HepG2 (cell line): ENCODE results near the gene RINL. TPM values are rescaled to one million over a fixed set of nuclear protein-coding genes. Genes with fewer than 3 reads are reported as not detected.

Source experiments
- ATAC-seq: fragments of 200-7000 bp; cut with Tn5 transposase; 3 replicates; pipeline ENCODE4 v1.9.1; 2020; ENCODE audit warnings: mild to moderate bottlenecking, moderate library complexity
- BruUV-seq: library from RNA; stranded (reverse); fragments of 400-500 nt; replicated peaks from 2 replicates; lab custom pipeline; 2021; lab: Mats Ljungman, UMichigan
- CTCF ChIA-PET: fragments of 300-600 bp; formaldehyde crosslinking; extraction: SDS; loops from one replicate; lab custom pipeline; 2021; ENCODE audit warnings: low total read pairs, inconsistent platforms, low intra/inter-chr PET ratio; lab: Yijun Ruan, JAX
- POLR2A ChIA-PET: fragments of 350-600 bp; sonication (Branson Sonifier 250); formaldehyde crosslinking; loops from one replicate; lab custom pipeline; 2020; ENCODE audit warnings: antibody characterized with exemption, inconsistent platforms; lab: Yijun Ruan, JAX
- DNase-seq: peaks from one replicate; pipeline ENCODE4 v3.0.0-alpha.2; 2015; ENCODE audit warnings: low spot score
- FAIRE-seq: peaks from 3 replicates; lab custom pipeline; 2011; peaks lifted over from hg19 to GRCh38; lab: Jason Lieb, UNC
- H2AFZ ChIP-seq: one replicate; pipeline ENCODE4 v1.6.1; 2011; ENCODE audit warnings: low read length, inconsistent platforms
- H3K27ac ChIP-seq: fragments of 300-600 bp; 3 replicates; pipeline ENCODE4 v1.8.0; 2011; ENCODE audit warnings: mixed run types, mild to moderate bottlenecking, mixed read lengths, low read length, inconsistent platforms; ENCODE audit not compliant: insufficient read depth; ENCODE audit errors: extremely low read length
- H3K27me3 ChIP-seq, 2 experiments: fragments of 200-600 bp in 1 of 2; 2 replicates in 1 of 2; 3 replicates in 1 of 2; pipeline versions ENCODE4 v1.6.0 to v1.8.0; 2011; ENCODE audit warnings: low read length in 2 of 2, mild to moderate bottlenecking in 2 of 2, moderate library complexity in 2 of 2, inconsistent platforms in 1 of 2; ENCODE audit not compliant: insufficient read depth in 2 of 2, control insufficient read depth in 1 of 2
- H3K36me3 ChIP-seq, 2 experiments: fragments of 200-600 bp in 1 of 2; replicated peaks in 1 of 2; 2 replicates in 1 of 2; 3 replicates in 1 of 2; pipeline versions ENCODE4 v1.5.1 to v1.8.0; 2011; ENCODE audit warnings: low read length in 2 of 2, inconsistent platforms in 1 of 2; ENCODE audit not compliant: insufficient read depth in 2 of 2, control insufficient read depth in 1 of 2
- H3K4me1 ChIP-seq: 2 replicates; pipeline ENCODE4 v1.5.1; 2012; ENCODE audit warnings: low read length, inconsistent platforms; ENCODE audit not compliant: insufficient read depth
- H3K4me2 ChIP-seq: 2 replicates; pipeline ENCODE4 v1.6.0; 2011; ENCODE audit warnings: low read depth, low read length, inconsistent platforms
- H3K4me3 ChIP-seq, 3 experiments: fragments of 200-600 bp in 1 of 3; sonication (generic), shearing (Covaris generic) in 1 of 3; replicated peaks in 1 of 3; 2 replicates each; pipeline ENCODE4 v1.5.1; 2011 to 2016; ENCODE audit warnings: low read length in 3 of 3, inconsistent platforms in 2 of 3, low read depth in 2 of 3, mild to moderate bottlenecking in 2 of 3, control low read depth in 1 of 3, mixed read lengths in 1 of 3; ENCODE audit not compliant: insufficient read depth in 1 of 3
- H3K79me2 ChIP-seq: one replicate; pipeline ENCODE4 v1.6.1; 2011; ENCODE audit warnings: low read length, inconsistent platforms; ENCODE audit not compliant: insufficient read depth
- H3K9ac ChIP-seq: 2 replicates; pipeline ENCODE4 v1.6.0; 2011; ENCODE audit warnings: mild to moderate bottlenecking, low read depth, low read length, inconsistent platforms; ENCODE audit not compliant: insufficient read depth
- H3K9me3 ChIP-seq: 2 replicates; pipeline ENCODE4 v1.5.1; 2012; ENCODE audit warnings: mild to moderate bottlenecking, low read length
- H4K20me1 ChIP-seq: 2 replicates; pipeline ENCODE4 v1.6.0; 2011; ENCODE audit warnings: inconsistent platforms, mild to moderate bottlenecking, low read length, moderate library complexity; ENCODE audit not compliant: insufficient read depth
- ASH2L ChIP-seq: fragments of 300-600, 200-600 bp; sonication (generic); IDR thresholded peaks from 2 replicates; pipeline ENCODE4 v1.7.0; 2017; ENCODE audit warnings: low read depth, mild to moderate bottlenecking, moderate library complexity, mixed read lengths, low read length; ENCODE audit not compliant: insufficient read length
- FOSL2 ChIP-seq: sonication (generic); formaldehyde crosslinking; IDR thresholded peaks from 2 replicates; pipeline ENCODE4 v1.4.0; 2020; ENCODE audit warnings: missing genetic modification reagents
- FOXA1 ChIP-seq, 2 experiments: fragments of 450-650 bp in 1 of 2; sonication (generic) in 1 of 2; formaldehyde crosslinking in 1 of 2; IDR thresholded peaks; 2 replicates each; pipeline versions ENCODE4 v1.4.0 to v1.6.1; 2016 to 2020; ENCODE audit warnings: missing genetic modification reagents in 1 of 2
- KAT7 ChIP-seq: IDR thresholded peaks from 2 replicates; pipeline ENCODE4 v1.6.1; 2018; ENCODE audit warnings: borderline replicate concordance, missing compliant biosample characterization
- MTA1 ChIP-seq: sonication (generic); formaldehyde crosslinking; IDR thresholded peaks from 2 replicates; pipeline ENCODE4 v1.4.0; 2020; ENCODE audit warnings: missing genetic modification reagents, mild to moderate bottlenecking, borderline replicate concordance
- NRL ChIP-seq: sonication (generic); formaldehyde crosslinking; IDR thresholded peaks from 2 replicates; pipeline ENCODE4 v1.5.0; 2020; ENCODE audit warnings: missing genetic modification reagents, mild to moderate bottlenecking, moderate library complexity, borderline replicate concordance
- ZNF274 ChIP-seq: sonication (generic); formaldehyde crosslinking; IDR thresholded peaks from 2 replicates; pipeline ENCODE4 v1.5.1; 2020; ENCODE audit warnings: mild to moderate bottlenecking, missing genetic modification reagents
- WGBS: methylation state at CpG from one replicate; pipeline ENCODE4 v1.1.6; 2017; ENCODE audit warnings: low lambda C conversion rate; 5-methylcytosine and 5-hydroxymethylcytosine counted together
- in situ Hi-C: cut with HindIII; loops from 2 replicates; pipeline ENCODE4 v1.10.0; 2017; ENCODE audit warnings: low pct_unique_long_range_greater_than_20kb; ENCODE audit not compliant: extremely low pct_ligation_motif_present
- intact Hi-C: fragments of 100-400 bp; cut with micrococcal nuclease; formaldehyde crosslinking; loops from one replicate; pipeline ENCODE4 v1.10.0; 2022; ENCODE audit not compliant: unreplicated experiment
- polyA plus RNA-seq, 8 experiments: library from polyadenylated mRNA; depleted of rRNA in 3 of 8; stranded (reverse) in 7 of 8; unstranded in 1 of 8; fragments of >200 nt; fragmentation: Illumina TruSeq in 4 of 8; extraction: Trizol in 4 of 8; gene quantifications; 2 replicates each; pipeline versions ENCODE4 v1.2.1 to v1.2.3, GENCODE V29; 2011 to 2016; ENCODE audit warnings: low read depth in 4 of 8, missing spikeins in 1 of 8, mixed read lengths in 1 of 8; ENCODE audit not compliant: insufficient read depth in 1 of 8
- total RNA-seq, 5 experiments: library from RNA; depleted of rRNA; stranded (reverse); fragments of >200 nt; fragmentation: Illumina TruSeq; extraction: Trizol; gene quantifications; 2 replicates each; pipeline ENCODE4 v1.2.3, GENCODE V29; 2016; ENCODE audit warnings: low read depth in 1 of 5
- TF ChIP-seq, protein P1 (sequence below): sonication (generic); formaldehyde crosslinking; IDR thresholded peaks from 2 replicates; pipeline ENCODE4 v1.4.0; 2020; ENCODE audit warnings: mild to moderate bottlenecking, missing genetic modification reagents
- TF ChIP-seq, protein P2 (sequence below): IDR thresholded peaks from 2 replicates; pipeline ENCODE4 v1.6.1; 2016
- TF ChIP-seq, protein P3 (sequence below): IDR thresholded peaks from 2 replicates; pipeline ENCODE4 v1.6.1; 2012; ENCODE audit warnings: low read depth, low read length, improper control_type of control experiment
- TF ChIP-seq, protein P4 (sequence below): sonication (generic); formaldehyde crosslinking; IDR thresholded peaks from 2 replicates; pipeline ENCODE4 v1.5.1; 2020; ENCODE audit warnings: missing genetic modification reagents, mild to moderate bottlenecking, borderline replicate concordance
- TF ChIP-seq, protein P5 (sequence below): IDR thresholded peaks from 2 replicates; pipeline ENCODE4 v1.4.0; 2020; ENCODE audit warnings: mild to moderate bottlenecking, missing genetic modification reagents

Gene RINL
- total and polyA plus RNA-seq, 2 of the 13 experiments (the other 11 are each of a cell fraction or from before 2014, with no cell fraction given) = 11.4 to 18.0 TPM

DNA sequence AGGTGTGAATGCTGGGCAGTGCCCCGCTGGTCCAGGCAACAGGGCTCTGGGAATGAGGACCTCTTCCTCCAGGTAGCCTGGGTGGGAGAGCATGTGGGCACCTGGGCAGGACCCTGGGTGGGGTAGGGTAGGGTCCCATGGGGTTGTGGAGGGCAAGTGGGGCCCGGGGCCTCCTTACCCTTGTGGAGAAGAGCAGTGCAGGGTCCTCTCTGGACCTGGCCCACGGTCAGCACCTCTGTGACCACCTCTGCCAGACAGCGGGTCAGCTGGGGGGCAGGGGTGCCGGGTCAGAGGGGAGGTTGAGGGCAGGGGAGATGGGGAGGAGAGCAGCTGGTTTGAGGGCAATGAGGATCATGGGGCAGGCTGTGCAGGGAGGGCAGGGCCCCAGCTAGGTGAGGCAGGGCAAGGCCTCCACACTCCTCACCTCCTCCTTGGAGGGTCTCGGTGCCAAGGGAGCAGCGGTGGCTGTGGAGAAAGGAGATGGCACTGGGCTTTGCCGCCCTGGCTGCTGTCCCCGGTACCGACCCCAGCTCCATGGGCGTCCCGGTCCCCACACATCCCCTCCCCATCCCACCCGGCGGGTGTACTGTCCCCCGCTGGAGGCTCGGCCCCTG lies 33.4 kb upstream of the RINL start:
- WGBS = 57% methylated on average over 5 of the region's 16 CpGs
- in situ Hi-C loops (loop anchor here (25.0 kb wide), 1 partner anchor 174 kb away; the partner anchor contains the start of gene CAPN12), intact Hi-C loops (no loop called here)
- no peak overlapping the region for H3K9ac ChIP-seq
- H3K9me3 ChIP-seq = no peaks in the 10 kb centered on the region
- H3K27me3 ChIP-seq = no peaks in the 10 kb centered on the region
- ChIA-PET CTCF (no interaction called here), POLR2A (no interaction called here)
- DNase-seq (no peak), ATAC-seq (peak; percentile 19), FAIRE-seq (no peak)
- H2AFZ ChIP-seq = no peak overlapping the region
- no peaks in the 10 kb centered on the region for H3K36me3 ChIP-seq
- H3K4me1 ChIP-seq = no peaks in the 10 kb centered on the region
- H3K27ac ChIP-seq = no peak overlapping the region
- no peaks in the 10 kb centered on the region for H4K20me1 ChIP-seq
- no peak overlapping the region for H3K4me2 ChIP-seq
- H3K4me3 ChIP-seq = no peak overlapping the region
- no peaks in the 10 kb centered on the region for H3K79me2 ChIP-seq
- BruUV-seq = no TSS peak
- TF ChIP-seq, protein P1, sequence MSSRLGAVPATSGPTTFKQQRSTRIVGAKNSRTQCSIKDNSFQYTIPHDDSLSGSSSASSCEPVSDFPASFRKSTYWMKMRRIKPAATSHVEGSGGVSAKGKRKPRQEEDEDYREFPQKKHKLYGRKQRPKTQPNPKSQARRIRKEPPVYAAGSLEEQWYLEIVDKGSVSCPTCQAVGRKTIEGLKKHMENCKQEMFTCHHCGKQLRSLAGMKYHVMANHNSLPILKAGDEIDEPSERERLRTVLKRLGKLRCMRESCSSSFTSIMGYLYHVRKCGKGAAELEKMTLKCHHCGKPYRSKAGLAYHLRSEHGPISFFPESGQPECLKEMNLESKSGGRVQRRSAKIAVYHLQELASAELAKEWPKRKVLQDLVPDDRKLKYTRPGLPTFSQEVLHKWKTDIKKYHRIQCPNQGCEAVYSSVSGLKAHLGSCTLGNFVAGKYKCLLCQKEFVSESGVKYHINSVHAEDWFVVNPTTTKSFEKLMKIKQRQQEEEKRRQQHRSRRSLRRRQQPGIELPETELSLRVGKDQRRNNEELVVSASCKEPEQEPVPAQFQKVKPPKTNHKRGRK (CRISPR knock-in tag) = no peak
- TF ChIP-seq MTA1 = no peak
- TF ChIP-seq, protein P2, sequence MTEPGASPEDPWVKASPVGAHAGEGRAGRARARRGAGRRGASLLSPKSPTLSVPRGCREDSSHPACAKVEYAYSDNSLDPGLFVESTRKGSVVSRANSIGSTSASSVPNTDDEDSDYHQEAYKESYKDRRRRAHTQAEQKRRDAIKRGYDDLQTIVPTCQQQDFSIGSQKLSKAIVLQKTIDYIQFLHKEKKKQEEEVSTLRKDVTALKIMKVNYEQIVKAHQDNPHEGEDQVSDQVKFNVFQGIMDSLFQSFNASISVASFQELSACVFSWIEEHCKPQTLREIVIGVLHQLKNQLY = no peak
- TF ChIP-seq FOSL2 = no peak
- TF ChIP-seq, protein P3, sequence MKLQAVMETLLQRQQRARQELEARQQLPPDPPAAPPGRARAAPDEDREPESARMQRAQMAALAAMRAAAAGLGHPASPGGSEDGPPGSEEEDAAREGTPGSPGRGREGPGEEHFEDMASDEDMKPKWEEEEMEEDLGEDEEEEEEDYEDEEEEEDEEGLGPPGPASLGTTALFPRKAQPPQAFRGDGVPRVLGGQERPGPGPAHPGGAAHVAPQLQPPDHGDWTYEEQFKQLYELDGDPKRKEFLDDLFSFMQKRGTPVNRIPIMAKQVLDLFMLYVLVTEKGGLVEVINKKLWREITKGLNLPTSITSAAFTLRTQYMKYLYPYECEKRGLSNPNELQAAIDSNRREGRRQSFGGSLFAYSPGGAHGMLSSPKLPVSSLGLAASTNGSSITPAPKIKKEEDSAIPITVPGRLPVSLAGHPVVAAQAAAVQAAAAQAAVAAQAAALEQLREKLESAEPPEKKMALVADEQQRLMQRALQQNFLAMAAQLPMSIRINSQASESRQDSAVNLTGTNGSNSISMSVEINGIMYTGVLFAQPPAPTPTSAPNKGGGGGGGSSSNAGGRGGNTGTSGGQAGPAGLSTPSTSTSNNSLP = no peak
- TF ChIP-seq KAT7 (CRISPR knock-in tag) = no peak
- TF ChIP-seq ASH2L = no peak
- TF ChIP-seq FOXA1 (IDR thresholded peaks at IDR 0.05) = no peak
- TF ChIP-seq FOXA1 (CRISPR knock-in tag; IDR thresholded peaks at IDR 0.05) = no peak
- no peak for TF ChIP-seq ZNF274 (CRISPR knock-in tag)
- TF ChIP-seq, protein P4, sequence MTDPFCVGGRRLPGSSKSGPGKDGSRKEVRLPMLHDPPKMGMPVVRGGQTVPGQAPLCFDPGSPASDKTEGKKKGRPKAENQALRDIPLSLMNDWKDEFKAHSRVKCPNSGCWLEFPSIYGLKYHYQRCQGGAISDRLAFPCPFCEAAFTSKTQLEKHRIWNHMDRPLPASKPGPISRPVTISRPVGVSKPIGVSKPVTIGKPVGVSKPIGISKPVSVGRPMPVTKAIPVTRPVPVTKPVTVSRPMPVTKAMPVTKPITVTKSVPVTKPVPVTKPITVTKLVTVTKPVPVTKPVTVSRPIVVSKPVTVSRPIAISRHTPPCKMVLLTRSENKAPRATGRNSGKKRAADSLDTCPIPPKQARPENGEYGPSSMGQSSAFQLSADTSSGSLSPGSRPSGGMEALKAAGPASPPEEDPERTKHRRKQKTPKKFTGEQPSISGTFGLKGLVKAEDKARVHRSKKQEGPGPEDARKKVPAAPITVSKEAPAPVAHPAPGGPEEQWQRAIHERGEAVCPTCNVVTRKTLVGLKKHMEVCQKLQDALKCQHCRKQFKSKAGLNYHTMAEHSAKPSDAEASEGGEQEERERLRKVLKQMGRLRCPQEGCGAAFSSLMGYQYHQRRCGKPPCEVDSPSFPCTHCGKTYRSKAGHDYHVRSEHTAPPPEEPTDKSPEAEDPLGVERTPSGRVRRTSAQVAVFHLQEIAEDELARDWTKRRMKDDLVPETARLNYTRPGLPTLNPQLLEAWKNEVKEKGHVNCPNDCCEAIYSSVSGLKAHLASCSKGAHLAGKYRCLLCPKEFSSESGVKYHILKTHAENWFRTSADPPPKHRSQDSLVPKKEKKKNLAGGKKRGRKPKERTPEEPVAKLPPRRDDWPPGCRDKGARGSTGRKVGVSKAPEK (CRISPR knock-in tag) = no peak
- no peak for TF ChIP-seq NRL (CRISPR knock-in tag)
- TF ChIP-seq, protein P5, sequence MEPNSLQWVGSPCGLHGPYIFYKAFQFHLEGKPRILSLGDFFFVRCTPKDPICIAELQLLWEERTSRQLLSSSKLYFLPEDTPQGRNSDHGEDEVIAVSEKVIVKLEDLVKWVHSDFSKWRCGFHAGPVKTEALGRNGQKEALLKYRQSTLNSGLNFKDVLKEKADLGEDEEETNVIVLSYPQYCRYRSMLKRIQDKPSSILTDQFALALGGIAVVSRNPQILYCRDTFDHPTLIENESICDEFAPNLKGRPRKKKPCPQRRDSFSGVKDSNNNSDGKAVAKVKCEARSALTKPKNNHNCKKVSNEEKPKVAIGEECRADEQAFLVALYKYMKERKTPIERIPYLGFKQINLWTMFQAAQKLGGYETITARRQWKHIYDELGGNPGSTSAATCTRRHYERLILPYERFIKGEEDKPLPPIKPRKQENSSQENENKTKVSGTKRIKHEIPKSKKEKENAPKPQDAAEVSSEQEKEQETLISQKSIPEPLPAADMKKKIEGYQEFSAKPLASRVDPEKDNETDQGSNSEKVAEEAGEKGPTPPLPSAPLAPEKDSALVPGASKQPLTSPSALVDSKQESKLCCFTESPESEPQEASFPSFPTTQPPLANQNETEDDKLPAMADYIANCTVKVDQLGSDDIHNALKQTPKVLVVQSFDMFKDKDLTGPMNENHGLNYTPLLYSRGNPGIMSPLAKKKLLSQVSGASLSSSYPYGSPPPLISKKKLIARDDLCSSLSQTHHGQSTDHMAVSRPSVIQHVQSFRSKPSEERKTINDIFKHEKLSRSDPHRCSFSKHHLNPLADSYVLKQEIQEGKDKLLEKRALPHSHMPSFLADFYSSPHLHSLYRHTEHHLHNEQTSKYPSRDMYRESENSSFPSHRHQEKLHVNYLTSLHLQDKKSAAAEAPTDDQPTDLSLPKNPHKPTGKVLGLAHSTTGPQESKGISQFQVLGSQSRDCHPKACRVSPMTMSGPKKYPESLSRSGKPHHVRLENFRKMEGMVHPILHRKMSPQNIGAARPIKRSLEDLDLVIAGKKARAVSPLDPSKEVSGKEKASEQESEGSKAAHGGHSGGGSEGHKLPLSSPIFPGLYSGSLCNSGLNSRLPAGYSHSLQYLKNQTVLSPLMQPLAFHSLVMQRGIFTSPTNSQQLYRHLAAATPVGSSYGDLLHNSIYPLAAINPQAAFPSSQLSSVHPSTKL (CRISPR knock-in tag) = no peak
